H54 (cell line): Measurements from ENCODE around the gene NME9.

ENCODE experiments used
- DNase-seq: peaks from one replicate; pipeline ENCODE4 v3.0.0; 2011; ENCODE audit warnings: low spot score, mixed read lengths; ENCODE audit not compliant: insufficient read length
- FAIRE-seq: peaks from 3 replicates; lab custom pipeline; 2011; peaks lifted over from hg19 to GRCh38; lab: Jason Lieb, UNC
- POLR2A ChIP-seq: IDR thresholded peaks from 2 replicates; pipeline ENCODE4 v1.6.1; 2011; ENCODE audit warnings: low read depth, mild to moderate bottlenecking, low read length

NME9 gene

GRCh38 chr3:138332472-138333073, 2.9 kb upstream of the NME9 start:
- peak; percentile 31 for DNase-seq
- TF ChIP-seq POLR2A, result no peak
- peak; percentile 38 for FAIRE-seq

- TF ChIP-seq POLR2A, result no peak
- DNase-seq (no peak), FAIRE-seq (no peak)
These were observed 1.7 kb upstream of the NME9 start for GRCh38 chr3:138331143-138331894.

GRCh38 chr3:138329984-138330293, 288 bp upstream of the NME9 start:
- no peak for FAIRE-seq
- no peak for DNase-seq
- TF ChIP-seq POLR2A, result no peak

GRCh38 chr3:138328341-138328740, 1.3 kb downstream of the NME9 start:
- FAIRE-seq, result no peak
- TF ChIP-seq POLR2A, result no peak
- DNase-seq, result no peak

DNA sequence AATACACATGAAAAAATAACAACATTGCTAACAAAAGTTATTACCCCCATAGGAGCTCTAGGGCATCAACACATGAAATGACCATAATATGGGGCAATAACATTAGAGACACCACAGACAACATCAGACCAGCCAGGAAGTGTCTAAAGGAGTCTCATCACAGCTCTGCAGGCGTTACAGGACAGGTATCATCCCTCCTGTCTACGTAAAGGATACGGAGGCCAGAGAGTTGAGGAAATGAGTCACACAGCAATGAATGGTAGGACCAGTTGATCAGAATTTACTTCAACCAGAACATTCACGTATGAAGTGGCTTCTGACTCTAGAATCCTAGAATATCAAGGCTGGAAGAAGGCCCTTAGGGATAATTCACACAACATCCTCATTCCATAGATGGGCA, 1.8 kb downstream of the NME9 start:
- FAIRE-seq (no peak), DNase-seq (no peak)
- TF ChIP-seq POLR2A, result no peak

- no peak for TF ChIP-seq POLR2A
These were observed 2.6 kb downstream of the NME9 start for GRCh38 chr3:138326866-138327595.

DNA sequence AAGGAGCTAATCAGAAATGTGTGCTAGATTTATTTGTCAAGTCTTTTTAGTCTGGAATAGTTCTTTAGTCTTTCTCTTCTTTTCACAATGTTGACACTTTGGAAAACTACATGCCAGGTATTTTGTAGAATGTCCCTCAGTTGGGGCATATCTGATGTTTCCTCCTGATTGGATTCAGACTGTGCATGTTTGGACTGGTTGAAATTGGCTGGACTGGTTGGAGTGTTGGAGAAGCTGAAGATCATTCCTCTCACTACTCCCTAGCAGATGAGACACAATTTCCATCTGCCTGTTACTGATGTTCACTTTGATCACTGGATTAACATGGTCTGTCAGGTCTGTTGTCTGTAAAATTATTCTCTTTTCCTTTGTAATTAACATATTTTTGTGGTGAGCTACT, 3.7 kb downstream of the NME9 start:
- FAIRE-seq (no peak), DNase-seq (no peak)
- TF ChIP-seq POLR2A, result no peak

More at GRCh38 chr3:138326866-138327595, 2.6 kb downstream of the NME9 start:
- no peak for FAIRE-seq
- no peak for DNase-seq

GRCh38 chr3:138323971-138324370, 5.7 kb downstream of the NME9 start:
- FAIRE-seq, result no peak
- no peak for TF ChIP-seq POLR2A
- DNase-seq, result no peak

DNA sequence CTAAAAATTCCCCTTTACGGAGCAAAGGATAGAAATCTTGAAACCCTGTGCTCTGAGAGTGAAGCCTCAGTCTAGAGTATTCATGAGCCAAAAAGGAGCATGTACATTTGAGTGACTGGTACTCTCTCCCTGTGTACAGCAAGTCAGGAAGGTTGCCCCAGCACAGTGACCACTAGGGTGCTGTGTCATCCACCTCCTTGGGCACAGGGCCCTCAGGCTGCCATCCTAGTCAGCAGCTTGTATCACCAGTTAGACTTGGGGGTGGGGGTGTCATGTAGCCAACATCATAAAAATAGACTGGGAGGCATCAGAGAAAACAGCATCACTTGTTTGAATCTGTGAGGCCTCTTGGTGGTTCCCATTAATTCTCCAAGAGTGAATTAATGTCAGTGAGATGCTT, 12.0 kb downstream of the NME9 start:
- DNase-seq (no peak), FAIRE-seq (no peak)
- no peak for TF ChIP-seq POLR2A

- TF ChIP-seq POLR2A, result no peak
- DNase-seq, result no peak
- FAIRE-seq, result no peak
These were observed 14.9 kb downstream of the NME9 start for GRCh38 chr3:138314751-138315150.

DNA sequence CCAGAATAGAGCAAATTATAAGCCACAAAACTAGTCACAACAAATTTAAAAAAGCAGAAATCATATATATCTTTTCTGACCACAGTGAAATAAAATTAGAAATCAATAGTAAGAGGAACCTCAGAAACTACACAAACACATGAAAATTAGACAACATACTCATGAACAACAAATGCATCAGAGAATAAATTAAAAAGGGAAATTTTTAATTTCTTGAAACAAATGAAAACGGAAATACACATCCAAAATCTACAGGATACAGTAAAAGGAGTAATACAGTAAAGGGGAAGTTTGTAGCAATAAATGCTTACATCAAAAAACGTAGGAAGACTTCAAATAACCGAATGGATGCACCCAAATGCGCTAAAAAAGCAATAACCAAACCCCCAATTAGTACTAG, 19.2 kb downstream of the NME9 start:
- DNase-seq, result no peak
- FAIRE-seq, result no peak
- no peak for TF ChIP-seq POLR2A

DNA sequence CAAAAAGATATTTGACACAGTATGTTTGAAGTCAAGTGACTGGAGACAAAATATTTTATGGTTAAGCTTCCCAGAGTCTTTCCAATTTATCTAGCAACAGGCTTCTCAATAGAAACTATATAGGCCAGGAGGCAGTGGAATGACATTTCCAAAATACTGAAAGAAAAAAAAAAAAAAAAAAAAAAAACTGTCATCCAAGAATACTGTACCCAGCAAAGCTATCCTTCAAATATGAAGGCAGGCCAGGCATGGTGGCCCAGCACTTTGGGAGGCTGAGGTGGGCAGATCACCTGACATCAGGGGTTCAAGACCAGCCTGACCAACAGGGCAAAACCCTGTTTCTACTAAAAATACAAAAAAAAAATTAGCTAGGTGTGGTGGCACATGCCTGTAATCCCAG, 20.9 kb downstream of the NME9 start:
- DNase-seq (no peak), FAIRE-seq (no peak)
- TF ChIP-seq POLR2A, result no peak

GRCh38 chr3:138307899-138308298, 21.8 kb downstream of the NME9 start:
- TF ChIP-seq POLR2A, result no peak
- DNase-seq, result no peak
- FAIRE-seq, result no peak

DNA sequence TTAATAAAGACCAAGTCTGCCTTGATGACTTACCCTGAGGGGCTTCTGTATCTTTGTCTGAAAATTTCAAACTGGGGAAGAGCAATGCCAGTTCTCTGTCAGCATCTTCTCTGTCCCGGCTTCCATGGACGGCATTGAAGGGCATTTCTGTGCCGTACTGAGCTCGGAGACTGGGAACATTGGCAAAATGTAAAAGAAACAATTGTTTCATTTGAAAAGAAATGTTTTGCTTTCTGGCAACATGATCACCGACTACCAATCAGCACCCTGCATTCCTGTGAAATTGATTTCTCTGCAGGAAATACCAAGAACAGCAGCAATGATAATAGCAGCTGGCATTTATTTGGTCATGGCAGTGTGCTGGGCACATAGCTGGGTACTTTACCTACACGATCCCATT, 26.2 kb downstream of the NME9 start:
- no peak for TF ChIP-seq POLR2A
- DNase-seq (no peak), FAIRE-seq (no peak)
